MM.1S (cell line): Measurements from ENCODE around the gene SORD.

ENCODE experiments used
- CTCF ChIP-seq: fragments of 300-600 bp; sonication (generic); IDR thresholded peaks from 2 replicates; pipeline ENCODE4 v1.5.1; 2016; ENCODE audit warnings: antibody characterized with exemption, low read length, mixed read lengths
- EZH2 ChIP-seq: fragments of 300-600 bp; sonication (generic); optimal IDR thresholded peaks from 2 replicates; pipeline ENCODE3; 2017; ENCODE audit warnings: low read depth, mild to moderate bottlenecking, antibody characterized with exemption, low read length, mixed read lengths
- EZH2phosphoT487 ChIP-seq: fragments of 300-600 bp; sonication (generic); IDR thresholded peaks from 2 replicates; pipeline ENCODE4 v1.6.1; 2018; ENCODE audit warnings: antibody characterized with exemption, low read length

- TF ChIP-seq CTCF (no peak), EZH2 (no peak), EZH2phosphoT487 (no peak)
Measured at GRCh38 chr15:45083223-45083622, 60.2 kb downstream of the SORD start.
